Stimulated activated CD4-positive, alpha-beta T cell treated with anti-CD3 and anti-CD28 coated beads, Interleukin-1b, Interleukin-23, amount 100 ng/mL, for 4 hours (primary cell): ENCODE measurements around the gene PRR5L.

Experiments used
- DNase-seq, 2 donors: peaks; one replicate each; pipeline ENCODE4 v3.0.0-alpha.2; 2020; ENCODE audit warnings: low read depth in 2 of 2

The PRR5L gene

GRCh38 chr11:36376888-36377758, 81.0 kb downstream of the PRR5L start:
- DNase-seq, result peak in 1 of 2 donors; percentile 13

GRCh38 chr11:36377759-36378564, 81.9 kb downstream of the PRR5L start:
- no peak for DNase-seq

- DNase-seq, result no peak
These were observed 83.6 kb downstream of the PRR5L start for GRCh38 chr11:36379653-36380052.

- DNase-seq, result no peak
These were observed 84.4 kb downstream of the PRR5L start for GRCh38 chr11:36380296-36381014.

- no peak for DNase-seq
These were observed 84.9 kb downstream of the PRR5L start for GRCh38 chr11:36381015-36381360.

GRCh38 chr11:36383195-36383594, 87.1 kb downstream of the PRR5L start:
- DNase-seq, result no peak

GRCh38 chr11:36385121-36385970, 89.3 kb downstream of the PRR5L start:
- DNase-seq, result no peak

GRCh38 chr11:36386411-36386810, 90.3 kb downstream of the PRR5L start:
- no peak for DNase-seq

- no peak for DNase-seq
These were observed 92.0 kb downstream of the PRR5L start for GRCh38 chr11:36388071-36388470.

GRCh38 chr11:36388951-36389350, 92.9 kb downstream of the PRR5L start:
- no peak for DNase-seq

GRCh38 chr11:36389811-36390210, 93.7 kb downstream of the PRR5L start:
- no peak for DNase-seq

GRCh38 chr11:36390963-36391471, 94.9 kb downstream of the PRR5L start:
- DNase-seq, result no peak

GRCh38 chr11:36392196-36392595, 96.1 kb downstream of the PRR5L start:
- no peak for DNase-seq

- no peak for DNase-seq
These were observed 98.0 kb downstream of the PRR5L start for GRCh38 chr11:36394056-36394455.

- no peak for DNase-seq
These were observed 98.8 kb downstream of the PRR5L start for GRCh38 chr11:36394926-36395325.

- no peak for DNase-seq
These were observed 100.1 kb downstream of the PRR5L start for GRCh38 chr11:36395978-36396736.

- DNase-seq, result no peak
These were observed 102.3 kb downstream of the PRR5L start for GRCh38 chr11:36398231-36398953.

- DNase-seq, result no peak
These were observed 103.1 kb downstream of the PRR5L start for GRCh38 chr11:36399236-36399635.

- no peak for DNase-seq
These were observed 103.7 kb downstream of the PRR5L start for GRCh38 chr11:36399745-36400144.
